Caco-2 (cell line): ENCODE measurements around the gene EPHA10. TPM values are rescaled to one million over a fixed set of nuclear protein-coding genes. Genes with fewer than 3 reads are reported as not detected.

ENCODE experiments used
- BruUV-seq: library from RNA; stranded (reverse); fragments of 400-500 nt; replicated peaks from 2 replicates; lab custom pipeline; 2021; lab: Mats Ljungman, UMichigan
- CTCF ChIA-PET: fragments of 300-600 bp; sonication (Branson Sonifier 250); formaldehyde crosslinking; loops from one replicate; lab custom pipeline; 2022; ENCODE audit warnings: antibody characterized with exemption; lab: Charles Lee
- POLR2A ChIA-PET: fragments of 300-600 bp; sonication (Branson Sonifier 250); formaldehyde crosslinking; loops from one replicate; lab custom pipeline; 2022; ENCODE audit warnings: antibody characterized with exemption; lab: Charles Lee
- DNase-seq, 2 experiments: peaks; one replicate each; pipeline versions ENCODE4 v3.0.0 to v3.0.0-alpha.2; 2020 to 2022
- H3K27me3 ChIP-seq: replicated peaks from 2 replicates; pipeline ENCODE4 v1.6.0; 2011; ENCODE audit warnings: low read length; ENCODE audit not compliant: control insufficient read depth, insufficient read depth
- H3K36me3 ChIP-seq: 2 replicates; pipeline ENCODE4 v1.5.1; 2011; ENCODE audit warnings: low read length; ENCODE audit not compliant: control insufficient read depth, insufficient read depth
- H3K4me1 ChIP-seq: fragments of 250-450 bp; sonication (Bioruptor Pico); 2 replicates; pipeline ENCODE4 v1.5.1; 2020; ENCODE audit warnings: mild to moderate bottlenecking
- H3K4me3 ChIP-seq: 2 replicates; pipeline ENCODE4 v1.5.1; 2011; ENCODE audit warnings: low read depth, mild to moderate bottlenecking, control low read depth, low read length
- H3K9me3 ChIP-seq: fragments of 250-450 bp; sonication (Bioruptor Pico); 2 replicates; pipeline ENCODE4 v1.5.1; 2020; ENCODE audit warnings: mild to moderate bottlenecking, moderate library complexity
- H3K27ac Mint-ChIP-seq: one replicate; pipeline ENCODE4 v1.8.0; 2022; ENCODE audit warnings: mixed read lengths; ENCODE audit not compliant: unreplicated experiment
- H3K27me3 Mint-ChIP-seq: one replicate; pipeline ENCODE4 v1.8.0; 2022; ENCODE audit warnings: mixed read lengths; ENCODE audit not compliant: insufficient read depth, unreplicated experiment
- H3K36me3 Mint-ChIP-seq: one replicate; pipeline ENCODE4 v1.8.0; 2022; ENCODE audit warnings: mild to moderate bottlenecking, mixed read lengths; ENCODE audit not compliant: insufficient read depth, unreplicated experiment
- H3K4me1 Mint-ChIP-seq: one replicate; pipeline ENCODE4 v1.8.0; 2022; ENCODE audit warnings: low read depth, mixed read lengths; ENCODE audit not compliant: unreplicated experiment
- H3K4me3 Mint-ChIP-seq: one replicate; pipeline ENCODE4 v1.8.0; 2022; ENCODE audit warnings: mild to moderate bottlenecking, moderate library complexity, mixed read lengths; ENCODE audit not compliant: unreplicated experiment
- H3K9me3 Mint-ChIP-seq: one replicate; pipeline ENCODE4 v1.8.0; 2022; ENCODE audit warnings: mixed read lengths; ENCODE audit not compliant: unreplicated experiment
- intact Hi-C: fragments of 100-400 bp; cut with micrococcal nuclease; formaldehyde crosslinking; loops from one replicate; pipeline ENCODE4 v1.10.0; 2022; ENCODE audit not compliant: unreplicated experiment
- total RNA-seq: library from RNA; stranded (reverse); gene quantifications from 2 replicates; pipeline ENCODE4 v1.2.3, GENCODE V29; 2022
- TF ChIP-seq, protein P1 (sequence below), 2 experiments: fragments of 200-600 bp in 1 of 2; IDR thresholded peaks; 1 replicate in 1 of 2; 2 replicates in 1 of 2; pipeline versions ENCODE4 v1.5.1 to v1.8.0; 2011 to 2022; ENCODE audit warnings: antibody characterized with exemption in 1 of 2, control low read depth in 1 of 2, inconsistent platforms in 1 of 2, low read depth in 1 of 2, low read length in 1 of 2, mild to moderate bottlenecking in 1 of 2, moderate library complexity in 1 of 2; ENCODE audit not compliant: insufficient read depth in 1 of 2, severe bottlenecking in 1 of 2, unreplicated experiment in 1 of 2

The EPHA10 gene
- total RNA-seq, 1 experiment from 2014 or later, result 2.8 TPM

- no TSS peak for BruUV-seq
- Histone ChIP-seq H3K36me3 (no peaks in the 10 kb centered on the region), H3K27me3 (no peaks in the 10 kb centered on the region), H3K4me3 (no peak overlapping the region), H3K4me1 (no peaks in the 10 kb centered on the region), H3K9me3 (no peaks in the 10 kb centered on the region)
- DNase-seq, result no peak
- Mint-ChIP-seq H3K9me3 (no peaks in the 10 kb centered on the region), H3K4me1 (no peaks in the 10 kb centered on the region), H3K36me3 (no peaks in the 10 kb centered on the region), H3K4me3 (no peak overlapping the region), H3K27me3 (peaks cover 8% of the 10 kb centered on the region), H3K27ac (no peak overlapping the region)
- ChIA-PET CTCF (no interaction called here), POLR2A (no interaction called here)
- TF ChIP-seq, protein P1, sequence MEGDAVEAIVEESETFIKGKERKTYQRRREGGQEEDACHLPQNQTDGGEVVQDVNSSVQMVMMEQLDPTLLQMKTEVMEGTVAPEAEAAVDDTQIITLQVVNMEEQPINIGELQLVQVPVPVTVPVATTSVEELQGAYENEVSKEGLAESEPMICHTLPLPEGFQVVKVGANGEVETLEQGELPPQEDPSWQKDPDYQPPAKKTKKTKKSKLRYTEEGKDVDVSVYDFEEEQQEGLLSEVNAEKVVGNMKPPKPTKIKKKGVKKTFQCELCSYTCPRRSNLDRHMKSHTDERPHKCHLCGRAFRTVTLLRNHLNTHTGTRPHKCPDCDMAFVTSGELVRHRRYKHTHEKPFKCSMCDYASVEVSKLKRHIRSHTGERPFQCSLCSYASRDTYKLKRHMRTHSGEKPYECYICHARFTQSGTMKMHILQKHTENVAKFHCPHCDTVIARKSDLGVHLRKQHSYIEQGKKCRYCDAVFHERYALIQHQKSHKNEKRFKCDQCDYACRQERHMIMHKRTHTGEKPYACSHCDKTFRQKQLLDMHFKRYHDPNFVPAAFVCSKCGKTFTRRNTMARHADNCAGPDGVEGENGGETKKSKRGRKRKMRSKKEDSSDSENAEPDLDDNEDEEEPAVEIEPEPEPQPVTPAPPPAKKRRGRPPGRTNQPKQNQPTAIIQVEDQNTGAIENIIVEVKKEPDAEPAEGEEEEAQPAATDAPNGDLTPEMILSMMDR (IDR thresholded peaks at IDR 0.05; ENCODE audit: insufficient read depth in 1 of 2, low read depth in 1 of 2, low read length in 1 of 2, severe bottlenecking in 1 of 2, unreplicated experiment in 1 of 2), result no peak
- intact Hi-C loops, result no loop called here
These were observed 2.4 kb downstream of the EPHA10 start for GRCh38 chr1:37762516-37762915.

- TF ChIP-seq, protein P1 (IDR thresholded peaks at IDR 0.05; ENCODE audit: insufficient read depth in 1 of 2, low read depth in 1 of 2, low read length in 1 of 2, severe bottlenecking in 1 of 2, unreplicated experiment in 1 of 2), result no peak
These were observed 3.4 kb downstream of the EPHA10 start for GRCh38 chr1:37761416-37762095.

DNA sequence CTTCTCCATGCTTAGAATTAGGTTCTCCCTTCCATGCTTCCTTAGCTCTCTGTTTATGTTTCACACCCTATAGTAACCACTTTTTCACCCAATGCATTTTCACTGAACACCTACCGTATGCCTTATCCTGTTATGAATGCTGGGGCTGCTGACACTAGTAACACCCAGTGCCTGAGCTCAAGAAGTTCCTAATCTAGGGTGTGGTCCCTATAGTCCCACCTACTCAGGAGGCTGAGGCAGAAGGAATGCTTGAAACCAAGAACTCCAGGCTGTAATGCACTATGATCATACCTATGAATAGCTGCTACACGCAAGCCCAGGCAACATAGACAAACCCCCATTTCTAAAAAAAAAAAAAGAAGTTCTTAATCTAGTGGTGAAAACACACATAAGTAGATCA, 5.5 kb downstream of the EPHA10 start:
- no peak overlapping the region for H3K27ac Mint-ChIP-seq
- CTCF ChIA-PET, result no interaction called here
- intact Hi-C loops, result no loop called here
- no peak overlapping the region for H3K4me3 Mint-ChIP-seq
- H3K4me1 ChIP-seq, result no peaks in the 10 kb centered on the region
- DNase-seq, result no peak
- no peaks in the 10 kb centered on the region for H3K36me3 ChIP-seq
- H3K27me3 Mint-ChIP-seq, result peaks cover 5% of the 10 kb centered on the region
- TF ChIP-seq, protein P1 (IDR thresholded peaks at IDR 0.05; ENCODE audit: insufficient read depth in 1 of 2, low read depth in 1 of 2, low read length in 1 of 2, severe bottlenecking in 1 of 2, unreplicated experiment in 1 of 2), result no peak
- POLR2A ChIA-PET, result no interaction called here
- no TSS peak for BruUV-seq
- no peaks in the 10 kb centered on the region for H3K4me1 Mint-ChIP-seq
- no peaks in the 10 kb centered on the region for H3K9me3 Mint-ChIP-seq
- H3K27me3 ChIP-seq, result no peaks in the 10 kb centered on the region
- H3K4me3 ChIP-seq, result no peak overlapping the region
- no peaks in the 10 kb centered on the region for H3K36me3 Mint-ChIP-seq
- H3K9me3 ChIP-seq, result no peaks in the 10 kb centered on the region

More at GRCh38 chr1:37761416-37762095, 3.4 kb downstream of the EPHA10 start:
- no peak overlapping the region for H3K27ac Mint-ChIP-seq
- DNase-seq, result no peak
- POLR2A ChIA-PET, result no interaction called here
- H3K36me3 Mint-ChIP-seq, result no peaks in the 10 kb centered on the region
- H3K4me3 ChIP-seq, result no peak overlapping the region
- no peaks in the 10 kb centered on the region for H3K4me1 Mint-ChIP-seq
- H3K9me3 ChIP-seq, result no peaks in the 10 kb centered on the region
- intact Hi-C loops, result no loop called here
- H3K4me3 Mint-ChIP-seq, result no peak overlapping the region
- no TSS peak for BruUV-seq
- CTCF ChIA-PET, result no interaction called here
- no peaks in the 10 kb centered on the region for H3K9me3 Mint-ChIP-seq
- no peaks in the 10 kb centered on the region for H3K4me1 ChIP-seq
- no peaks in the 10 kb centered on the region for H3K27me3 ChIP-seq
- peaks cover 8% of the 10 kb centered on the region for H3K27me3 Mint-ChIP-seq
- H3K36me3 ChIP-seq, result no peaks in the 10 kb centered on the region
